PFSK-1 (cell line): ENCODE data around the gene XCL2.

Experiments used
- FOXP2 ChIP-seq: optimal IDR thresholded peaks from 2 replicates; pipeline ENCODE3; 2011; ENCODE audit warnings: borderline replicate concordance, control low read depth, inconsistent platforms; ENCODE audit not compliant: insufficient read depth; ENCODE audit errors: extremely low read length, extremely low read depth
- POLR2AphosphoS5 ChIP-seq: IDR thresholded peaks from 2 replicates; pipeline ENCODE4 v1.6.1; 2012; ENCODE audit warnings: low read depth, mild to moderate bottlenecking, control low read depth, low read length, moderate library complexity
- SIN3A ChIP-seq: IDR thresholded peaks from 2 replicates; pipeline ENCODE4 v1.6.1; 2012; ENCODE audit warnings: mild to moderate bottlenecking, low read length, moderate library complexity, borderline replicate concordance; ENCODE audit not compliant: insufficient read depth
- TAF1 ChIP-seq: IDR thresholded peaks from 2 replicates; pipeline ENCODE4 v1.6.1; 2012; ENCODE audit warnings: low read length, control low read depth, borderline replicate concordance; ENCODE audit not compliant: insufficient read depth
- TF ChIP-seq, protein P1 (sequence below), 2 experiments: IDR thresholded peaks; 2 replicates each; pipeline versions ENCODE4 v1.6.1 to v1.8.0; 2011 to 2012; ENCODE audit warnings: low read depth in 2 of 2, low read length in 2 of 2, control low read depth in 1 of 2, inconsistent platforms in 1 of 2, mild to moderate bottlenecking in 1 of 2, moderate library complexity in 1 of 2; ENCODE audit not compliant: insufficient read depth in 1 of 2

The XCL2 gene

DNA sequence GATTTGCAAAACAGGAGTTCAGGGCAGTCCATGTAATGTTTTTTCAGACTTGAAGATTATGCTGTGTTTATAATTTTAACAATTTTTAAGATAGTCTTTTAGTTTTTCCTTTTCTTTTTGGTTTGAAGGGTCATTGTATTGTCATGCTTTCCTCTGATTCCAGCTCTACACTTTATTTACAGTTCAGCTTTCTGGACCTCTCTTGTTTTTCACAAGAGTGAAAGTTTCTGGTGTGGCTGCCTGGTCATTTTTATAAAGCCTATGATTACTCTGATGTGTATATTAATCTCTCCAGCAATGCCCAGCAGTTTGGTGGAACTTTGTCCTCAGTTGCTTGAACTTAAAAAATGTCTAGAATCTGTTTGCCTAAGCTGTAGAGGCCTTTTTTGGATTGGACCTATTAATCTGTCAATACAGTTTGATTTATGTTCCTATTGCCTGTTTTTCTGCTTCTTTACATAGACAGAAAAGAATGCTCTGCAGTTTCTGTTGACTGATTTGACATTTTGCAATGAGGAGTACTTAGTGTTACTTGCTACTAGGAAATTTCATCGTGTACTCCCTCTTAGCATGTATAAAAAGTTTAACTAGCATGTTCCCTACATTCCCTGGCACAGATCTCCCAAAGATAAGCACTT is 52.2 kb downstream of the XCL2 start:
- TF ChIP-seq, protein P1, sequence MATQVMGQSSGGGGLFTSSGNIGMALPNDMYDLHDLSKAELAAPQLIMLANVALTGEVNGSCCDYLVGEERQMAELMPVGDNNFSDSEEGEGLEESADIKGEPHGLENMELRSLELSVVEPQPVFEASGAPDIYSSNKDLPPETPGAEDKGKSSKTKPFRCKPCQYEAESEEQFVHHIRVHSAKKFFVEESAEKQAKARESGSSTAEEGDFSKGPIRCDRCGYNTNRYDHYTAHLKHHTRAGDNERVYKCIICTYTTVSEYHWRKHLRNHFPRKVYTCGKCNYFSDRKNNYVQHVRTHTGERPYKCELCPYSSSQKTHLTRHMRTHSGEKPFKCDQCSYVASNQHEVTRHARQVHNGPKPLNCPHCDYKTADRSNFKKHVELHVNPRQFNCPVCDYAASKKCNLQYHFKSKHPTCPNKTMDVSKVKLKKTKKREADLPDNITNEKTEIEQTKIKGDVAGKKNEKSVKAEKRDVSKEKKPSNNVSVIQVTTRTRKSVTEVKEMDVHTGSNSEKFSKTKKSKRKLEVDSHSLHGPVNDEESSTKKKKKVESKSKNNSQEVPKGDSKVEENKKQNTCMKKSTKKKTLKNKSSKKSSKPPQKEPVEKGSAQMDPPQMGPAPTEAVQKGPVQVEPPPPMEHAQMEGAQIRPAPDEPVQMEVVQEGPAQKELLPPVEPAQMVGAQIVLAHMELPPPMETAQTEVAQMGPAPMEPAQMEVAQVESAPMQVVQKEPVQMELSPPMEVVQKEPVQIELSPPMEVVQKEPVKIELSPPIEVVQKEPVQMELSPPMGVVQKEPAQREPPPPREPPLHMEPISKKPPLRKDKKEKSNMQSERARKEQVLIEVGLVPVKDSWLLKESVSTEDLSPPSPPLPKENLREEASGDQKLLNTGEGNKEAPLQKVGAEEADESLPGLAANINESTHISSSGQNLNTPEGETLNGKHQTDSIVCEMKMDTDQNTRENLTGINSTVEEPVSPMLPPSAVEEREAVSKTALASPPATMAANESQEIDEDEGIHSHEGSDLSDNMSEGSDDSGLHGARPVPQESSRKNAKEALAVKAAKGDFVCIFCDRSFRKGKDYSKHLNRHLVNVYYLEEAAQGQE (IDR thresholded peaks at IDR 0.05; ENCODE audit: insufficient read depth in 1 of 2, low read depth in 2 of 2, low read length in 2 of 2), result no peak
- TF ChIP-seq TAF1 (no peak), FOXP2 (no peak), SIN3A (no peak), POLR2AphosphoS5 (no peak)
